Astrocyte (in vitro differentiated cells and primary cell): Measurements from ENCODE around the gene LRRC4. TPM values are rescaled to one million over a fixed set of nuclear protein-coding genes. Genes with fewer than 3 reads are reported as not detected.
A peak's percentile ranks its signal among the peaks of the same experiment; 100 is the strongest.

Experiments used
- DNase-seq: peaks from one replicate; pipeline ENCODE4 v3.0.0-alpha.2; 2010; ENCODE audit warnings: low read depth
- FAIRE-seq: peaks from 2 replicates; lab custom pipeline; 2011; peaks lifted over from hg19 to GRCh38; lab: Jason Lieb, UNC
- H2AFZ ChIP-seq: 2 replicates; pipeline ENCODE4 v1.6.0; 2012; ENCODE audit warnings: low read depth, low read length, inconsistent platforms
- H3K27ac ChIP-seq: 2 replicates; pipeline ENCODE4 v1.5.1; 2011; ENCODE audit warnings: low read depth, low read length, inconsistent platforms
- H3K27me3 ChIP-seq: 2 replicates; pipeline ENCODE4 v1.6.0; 2011; ENCODE audit warnings: low read length, inconsistent platforms; ENCODE audit not compliant: insufficient read depth
- H3K36me3 ChIP-seq: 2 replicates; pipeline ENCODE4 v1.5.1; 2011; ENCODE audit warnings: low read length, inconsistent platforms; ENCODE audit not compliant: insufficient read depth
- H3K4me1 ChIP-seq: 2 replicates; pipeline ENCODE4 v1.5.1; 2011; ENCODE audit warnings: low read length, inconsistent platforms; ENCODE audit not compliant: insufficient read depth
- H3K4me2 ChIP-seq: 2 replicates; pipeline ENCODE4 v1.6.0; 2012; ENCODE audit warnings: low read length, inconsistent platforms
- H3K4me3 ChIP-seq: 2 replicates; pipeline ENCODE4 v1.5.1; 2011; ENCODE audit warnings: low read depth, mild to moderate bottlenecking, low read length, inconsistent platforms; ENCODE audit not compliant: insufficient read depth
- H3K79me2 ChIP-seq: 2 replicates; pipeline ENCODE4 v1.6.0; 2012; ENCODE audit warnings: mild to moderate bottlenecking, low read length, inconsistent platforms; ENCODE audit not compliant: insufficient read depth
- H3K9ac ChIP-seq: 2 replicates; pipeline ENCODE4 v1.6.0; 2012; ENCODE audit warnings: mild to moderate bottlenecking, low read length, inconsistent platforms
- H3K9me3 ChIP-seq: 2 replicates; pipeline ENCODE4 v1.5.1; 2012; ENCODE audit warnings: low read depth, mild to moderate bottlenecking, low read length, inconsistent platforms; ENCODE audit not compliant: insufficient read depth
- H4K20me1 ChIP-seq: 2 replicates; pipeline ENCODE4 v1.6.0; 2012; ENCODE audit warnings: low read length, inconsistent platforms; ENCODE audit not compliant: insufficient read depth
- H3K27ac Mint-ChIP-seq: one replicate; pipeline ENCODE4 v1.8.0; 2021; ENCODE audit warnings: mild to moderate bottlenecking, mixed read lengths; ENCODE audit not compliant: unreplicated experiment
- H3K27me3 Mint-ChIP-seq: one replicate; pipeline ENCODE4 v1.8.0; 2021; ENCODE audit warnings: low read depth, mixed read lengths; ENCODE audit not compliant: unreplicated experiment
- H3K36me3 Mint-ChIP-seq: one replicate; pipeline ENCODE4 v1.8.0; 2021; ENCODE audit warnings: low read depth, mixed read lengths; ENCODE audit not compliant: unreplicated experiment
- H3K4me1 Mint-ChIP-seq: one replicate; pipeline ENCODE4 v1.8.0; 2021; ENCODE audit warnings: low read depth, mixed read lengths; ENCODE audit not compliant: unreplicated experiment
- H3K4me3 Mint-ChIP-seq: one replicate; pipeline ENCODE4 v1.8.0; 2021; ENCODE audit warnings: mild to moderate bottlenecking, moderate library complexity, mixed read lengths; ENCODE audit not compliant: unreplicated experiment
- H3K9me3 Mint-ChIP-seq: one replicate; pipeline ENCODE4 v1.8.0; 2021; ENCODE audit warnings: mild to moderate bottlenecking, mixed read lengths; ENCODE audit not compliant: unreplicated experiment
- EZH2 ChIP-seq: IDR thresholded peaks from 2 replicates; pipeline ENCODE4 v1.6.1; 2012; ENCODE audit warnings: mild to moderate bottlenecking, low read length, inconsistent platforms; ENCODE audit not compliant: insufficient read depth
- total RNA-seq: library from RNA; stranded (reverse); gene quantifications from 2 replicates; pipeline ENCODE4 v1.2.1, GENCODE V29; 2021
- TF ChIP-seq, protein P1 (sequence below): IDR thresholded peaks from 2 replicates; pipeline ENCODE4 v1.5.1; 2011; ENCODE audit warnings: low read depth, mild to moderate bottlenecking, inconsistent platforms, low read length, moderate library complexity; ENCODE audit not compliant: insufficient read depth

Gene LRRC4
- total RNA-seq, 1 donor from 2014 or later: 4.4 TPM

DNA sequence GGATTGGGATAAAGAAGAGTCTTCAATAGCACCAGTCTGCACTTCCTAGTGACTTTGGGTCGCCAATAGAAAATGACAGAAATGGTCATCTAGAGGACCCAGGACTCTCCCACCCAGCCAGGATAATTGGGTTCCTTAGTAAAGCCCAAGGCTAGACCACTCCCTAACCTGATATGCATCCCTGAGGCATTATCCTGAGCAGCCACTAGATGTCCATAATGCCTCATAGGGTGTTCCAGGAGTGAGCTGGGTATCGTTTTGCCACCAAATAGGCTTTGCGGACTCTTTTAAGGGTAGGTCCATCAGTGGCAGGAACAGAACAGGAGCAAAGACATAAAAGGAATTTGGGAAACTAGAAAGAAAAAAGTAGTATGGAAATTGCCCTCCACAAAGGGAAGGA is 4.5 kb upstream of the LRRC4 start:
- H3K9me3 ChIP-seq: no peaks in the 10 kb centered on the region
- Mint-ChIP-seq H3K4me3 (no peak overlapping the region), H3K36me3 (peaks cover 6% of the 10 kb centered on the region), H3K9me3 (no peaks in the 10 kb centered on the region), H3K27me3 (no peaks in the 10 kb centered on the region), H3K27ac (no peak overlapping the region), H3K4me1 (peaks cover 22% of the 10 kb centered on the region)
- DNase-seq (no peak), FAIRE-seq (no peak)
- H3K4me2 ChIP-seq: no peak overlapping the region
- peaks cover 13% of the 10 kb centered on the region for H3K79me2 ChIP-seq
- peaks cover 83% of the 10 kb centered on the region for H4K20me1 ChIP-seq
- no peaks in the 10 kb centered on the region for H3K27me3 ChIP-seq
- no peak overlapping the region for H3K9ac ChIP-seq
- H3K36me3 ChIP-seq: no peaks in the 10 kb centered on the region
- H2AFZ ChIP-seq: no peak overlapping the region
- TF ChIP-seq, protein P1, sequence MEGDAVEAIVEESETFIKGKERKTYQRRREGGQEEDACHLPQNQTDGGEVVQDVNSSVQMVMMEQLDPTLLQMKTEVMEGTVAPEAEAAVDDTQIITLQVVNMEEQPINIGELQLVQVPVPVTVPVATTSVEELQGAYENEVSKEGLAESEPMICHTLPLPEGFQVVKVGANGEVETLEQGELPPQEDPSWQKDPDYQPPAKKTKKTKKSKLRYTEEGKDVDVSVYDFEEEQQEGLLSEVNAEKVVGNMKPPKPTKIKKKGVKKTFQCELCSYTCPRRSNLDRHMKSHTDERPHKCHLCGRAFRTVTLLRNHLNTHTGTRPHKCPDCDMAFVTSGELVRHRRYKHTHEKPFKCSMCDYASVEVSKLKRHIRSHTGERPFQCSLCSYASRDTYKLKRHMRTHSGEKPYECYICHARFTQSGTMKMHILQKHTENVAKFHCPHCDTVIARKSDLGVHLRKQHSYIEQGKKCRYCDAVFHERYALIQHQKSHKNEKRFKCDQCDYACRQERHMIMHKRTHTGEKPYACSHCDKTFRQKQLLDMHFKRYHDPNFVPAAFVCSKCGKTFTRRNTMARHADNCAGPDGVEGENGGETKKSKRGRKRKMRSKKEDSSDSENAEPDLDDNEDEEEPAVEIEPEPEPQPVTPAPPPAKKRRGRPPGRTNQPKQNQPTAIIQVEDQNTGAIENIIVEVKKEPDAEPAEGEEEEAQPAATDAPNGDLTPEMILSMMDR: peak; percentile 51
- no peak for TF ChIP-seq EZH2
- peaks cover 14% of the 10 kb centered on the region for H3K4me1 ChIP-seq
- no peak overlapping the region for H3K4me3 ChIP-seq
- H3K27ac ChIP-seq: no peak overlapping the region

DNA sequence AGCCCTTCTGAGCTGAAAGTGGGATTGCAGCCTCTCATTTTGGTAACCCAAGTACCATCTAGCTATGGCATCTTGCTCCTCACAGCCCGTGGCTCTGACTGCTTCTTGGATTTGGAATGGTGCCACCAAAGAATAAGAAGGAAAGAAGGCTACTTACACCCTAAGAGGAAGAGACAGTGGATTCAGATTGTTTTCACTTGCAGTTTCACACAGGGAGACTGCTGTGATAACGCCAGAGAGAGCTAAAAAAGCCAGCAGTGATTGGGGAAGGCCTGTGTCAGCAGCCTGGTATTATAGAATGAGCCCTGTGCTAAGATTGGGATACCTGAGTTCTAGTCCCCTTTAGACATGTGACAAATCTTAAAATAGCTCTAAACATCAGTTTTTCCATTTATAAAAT is 3.6 kb upstream of the LRRC4 start:
- no peaks in the 10 kb centered on the region for H3K9me3 Mint-ChIP-seq
- no peak overlapping the region for H3K27ac Mint-ChIP-seq
- Histone ChIP-seq H4K20me1 (peaks cover 84% of the 10 kb centered on the region), H3K27me3 (no peaks in the 10 kb centered on the region), H3K27ac (no peak overlapping the region), H2AFZ (no peak overlapping the region), H3K4me3 (no peak overlapping the region), H3K9ac (no peak overlapping the region), H3K36me3 (no peaks in the 10 kb centered on the region), H3K4me2 (no peak overlapping the region), H3K9me3 (no peaks in the 10 kb centered on the region), H3K79me2 (peaks cover 16% of the 10 kb centered on the region), H3K4me1 (peaks cover 19% of the 10 kb centered on the region)
- TF ChIP-seq, protein P1: no peak
- TF ChIP-seq EZH2: no peak
- H3K27me3 Mint-ChIP-seq: no peaks in the 10 kb centered on the region
- no peak overlapping the region for H3K4me3 Mint-ChIP-seq
- H3K36me3 Mint-ChIP-seq: peaks cover 6% of the 10 kb centered on the region
- H3K4me1 Mint-ChIP-seq: peaks cover 21% of the 10 kb centered on the region
- no peak for FAIRE-seq
- no peak for DNase-seq

DNA sequence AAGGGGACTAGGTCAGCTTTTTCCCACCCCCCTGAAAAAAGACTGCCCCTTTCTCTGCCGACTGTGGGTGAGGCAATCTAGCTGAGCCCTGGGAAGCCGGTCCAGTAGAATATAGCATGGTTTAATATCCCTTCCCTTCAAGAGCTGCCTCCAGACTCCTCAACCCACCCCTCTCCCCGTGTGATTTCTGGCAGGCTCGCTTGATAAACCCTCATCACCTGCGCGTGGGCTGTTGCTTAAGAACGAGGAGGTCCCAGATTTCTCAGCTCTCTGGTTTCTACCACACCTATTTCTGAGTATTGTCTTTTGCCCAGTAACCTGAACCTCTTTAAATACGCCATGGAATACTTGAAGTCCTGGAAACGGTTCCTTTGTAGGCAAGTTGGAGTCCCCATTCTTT is 2.0 kb upstream of the LRRC4 start:
- Histone ChIP-seq H2AFZ (no peak overlapping the region), H4K20me1 (peaks cover 83% of the 10 kb centered on the region), H3K36me3 (no peaks in the 10 kb centered on the region), H3K4me2 (peak overlapping the region; percentile 89), H3K9me3 (no peaks in the 10 kb centered on the region), H3K79me2 (peaks cover 22% of the 10 kb centered on the region), H3K27me3 (no peaks in the 10 kb centered on the region), H3K4me1 (peaks cover 19% of the 10 kb centered on the region), H3K9ac (peak overlapping the region; percentile 73), H3K27ac (no peak overlapping the region), H3K4me3 (no peak overlapping the region)
- Mint-ChIP-seq H3K4me3 (no peak overlapping the region), H3K27ac (no peak overlapping the region), H3K4me1 (peaks cover 31% of the 10 kb centered on the region), H3K9me3 (no peaks in the 10 kb centered on the region), H3K36me3 (peaks cover 12% of the 10 kb centered on the region), H3K27me3 (no peaks in the 10 kb centered on the region)
- FAIRE-seq (no peak), DNase-seq (no peak)
- TF ChIP-seq, protein P1: no peak
- no peak for TF ChIP-seq EZH2
